Spinal cord (tissue), 10 donors: ENCODE data around the gene TMEM255B. TPM values are rescaled to one million over a fixed set of nuclear protein-coding genes. Genes with fewer than 3 reads are reported as not detected.
"Not testable (repeated sequence)": the region's sequence is repeated elsewhere in the genome, so short reads cannot be mapped to it uniquely, and the experiment has no call there.

Experiments used
- DNase-seq, 6 donors: peaks; one replicate each; pipeline versions ENCODE4 v3.0.0 to v3.0.0-alpha.2; 2013 to 2015; ENCODE audit warnings: low spot score in 6 of 6, low read depth in 4 of 6
- H3K27ac ChIP-seq: one replicate; pipeline ENCODE4 v1.5.1; 2013; ENCODE audit warnings: low read depth, low read length, control low read depth
- H3K27me3 ChIP-seq: one replicate; pipeline ENCODE4 v1.6.1; 2013; ENCODE audit warnings: low read length; ENCODE audit not compliant: control insufficient read depth, insufficient read depth
- H3K36me3 ChIP-seq: one replicate; pipeline ENCODE4 v1.6.1; 2013; ENCODE audit warnings: low read length; ENCODE audit not compliant: control insufficient read depth, insufficient read depth
- H3K4me1 ChIP-seq: one replicate; pipeline ENCODE4 v1.6.1; 2013; ENCODE audit warnings: low read length; ENCODE audit not compliant: control insufficient read depth, insufficient read depth
- H3K4me3 ChIP-seq: one replicate; pipeline ENCODE4 v1.5.1; 2013; ENCODE audit warnings: low read depth, low read length, control low read depth
- H3K9me3 ChIP-seq: one replicate; pipeline ENCODE4 v1.6.1; 2013; ENCODE audit warnings: low read length; ENCODE audit not compliant: control insufficient read depth, insufficient read depth
- WGBS: methylation state at CpG from one replicate; pipeline ENCODE4 v1.1.5; 2013; ENCODE audit warnings: missing lambda C conversion rate; ENCODE audit not compliant: insufficient coverage; 5-methylcytosine and 5-hydroxymethylcytosine counted together
- polyA plus RNA-seq, 2 donors: library from polyadenylated mRNA; unstranded; fragments of 120-200 nt; gene quantifications; one replicate each; pipeline ENCODE4 v1.2.1, GENCODE V29; 2013; ENCODE audit not compliant: insufficient read length in 2 of 2
- total RNA-seq, 2 donors: library from RNA; depleted of rRNA in 1 of 2; stranded (reverse); fragments of 120-200 nt in 1 of 2; fragments of >200 nt in 1 of 2; gene quantifications; one replicate each; pipeline versions ENCODE4 v1.2.3 to v1.2.4, GENCODE V29; 2013 to 2014
- donor health status: healthy.

TMEM255B gene
- total and polyA plus RNA-seq, 4 donors = 1.4 to 5.6 (median 3.4) TPM

DNA sequence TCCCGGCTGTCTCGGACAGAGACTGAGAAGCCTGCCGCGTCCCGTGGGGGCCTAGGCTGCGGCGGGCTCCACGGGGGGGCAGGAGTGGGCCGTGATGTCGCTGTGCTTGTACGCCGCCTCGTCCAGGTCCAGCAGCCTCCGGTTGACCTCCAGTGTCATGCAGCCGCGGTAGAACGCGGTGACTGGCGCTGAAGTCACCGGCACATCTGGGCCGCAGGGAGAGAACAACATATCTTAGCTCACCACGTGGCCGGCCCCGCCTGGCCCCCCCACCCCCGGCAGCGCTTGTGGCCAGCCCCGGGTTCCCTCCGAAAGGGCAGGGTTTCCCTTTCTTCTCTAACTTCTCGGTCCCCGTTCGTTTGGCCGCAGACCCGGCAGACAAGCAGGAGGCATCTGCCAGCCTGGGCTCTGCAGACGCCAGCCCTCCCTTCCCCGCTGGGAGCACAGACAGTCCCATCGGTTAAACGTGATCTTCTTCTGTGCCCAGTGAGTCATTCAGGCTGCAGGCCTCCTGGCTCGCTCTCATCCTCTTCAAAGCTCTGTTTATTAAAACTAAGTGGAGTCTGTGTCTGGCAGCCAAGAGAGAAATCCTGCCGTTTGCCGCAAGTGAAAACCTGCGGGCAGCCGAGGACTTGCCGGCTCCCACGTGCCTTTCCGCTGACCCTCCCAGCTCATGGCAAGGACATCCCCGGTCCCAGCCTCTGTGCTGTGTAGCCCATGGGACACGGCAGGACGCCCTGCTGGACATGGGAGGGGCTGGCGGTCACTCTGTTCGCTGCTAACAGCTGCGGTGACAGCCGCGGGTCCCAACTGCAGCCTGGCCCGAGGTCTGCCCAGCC is 62.0 kb downstream of the TMEM255B start:
- H3K4me1 ChIP-seq = peaks cover 54% of the 10 kb centered on the region
- H3K27me3 ChIP-seq = no peaks in the 10 kb centered on the region
- DNase-seq = peak; percentile 32 to 87 (median 52)
- 24% methylated on average over 49 of the region's 54 CpGs for WGBS
- H3K36me3 ChIP-seq = peaks cover 82% of the 10 kb centered on the region
- H3K4me3 ChIP-seq = no peak overlapping the region
- peak overlapping the region; percentile 57 for H3K27ac ChIP-seq
- no peaks in the 10 kb centered on the region for H3K9me3 ChIP-seq

DNA sequence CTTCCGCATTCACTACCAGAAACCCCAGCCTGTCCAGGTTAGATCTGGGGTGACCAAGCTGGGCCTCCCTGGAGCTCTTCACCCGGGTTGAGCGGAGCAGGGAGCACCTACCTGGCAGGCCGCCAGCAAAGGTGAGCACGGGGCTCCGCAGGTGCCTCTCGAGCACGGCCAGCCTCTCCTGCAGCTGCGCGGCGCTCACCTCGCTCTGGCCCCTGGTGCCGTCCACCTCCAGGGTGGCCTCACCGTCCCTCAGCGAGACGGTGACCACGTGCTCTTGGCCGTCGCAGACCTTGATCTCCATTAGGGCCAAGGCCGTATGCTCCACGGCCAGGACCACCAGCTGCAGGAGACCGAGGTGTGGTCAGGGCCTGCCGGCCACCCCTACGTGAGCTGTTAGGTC is 62.8 kb downstream of the TMEM255B start:
- Histone ChIP-seq H3K4me3 (no peak overlapping the region), H3K4me1 (peaks cover 46% of the 10 kb centered on the region), H3K9me3 (no peaks in the 10 kb centered on the region), H3K27ac (peak overlapping the region; percentile 57), H3K27me3 (no peaks in the 10 kb centered on the region), H3K36me3 (peaks cover 90% of the 10 kb centered on the region)
- WGBS = 96% methylated on average over 24 of the region's 24 CpGs
- no peak for DNase-seq

DNA sequence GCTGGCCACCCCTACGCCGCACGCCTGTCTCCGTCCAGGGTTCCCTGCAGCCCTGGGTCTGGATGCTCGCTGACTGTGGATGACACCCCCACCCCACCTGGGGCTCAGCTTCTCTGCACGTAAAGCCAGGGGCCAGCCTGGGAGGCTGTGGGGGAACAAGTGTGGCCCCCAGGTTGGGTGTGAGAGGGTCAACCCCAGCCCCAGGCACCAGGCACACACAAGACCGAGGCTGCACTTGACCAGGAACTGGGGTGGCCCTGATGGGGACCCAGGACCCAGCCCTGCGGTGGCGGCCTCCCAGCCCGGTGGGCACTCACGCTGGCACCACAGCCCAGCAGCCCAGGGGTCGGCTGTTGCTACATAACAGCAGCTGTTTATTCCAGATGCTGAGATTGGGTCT is 63.2 kb downstream of the TMEM255B start:
- DNase-seq = no peak
- peaks cover 44% of the 10 kb centered on the region for H3K4me1 ChIP-seq
- H3K36me3 ChIP-seq = peaks cover 94% of the 10 kb centered on the region
- no peaks in the 10 kb centered on the region for H3K9me3 ChIP-seq
- no peaks in the 10 kb centered on the region for H3K27me3 ChIP-seq
- WGBS = 98% methylated on average over 10 of the region's 12 CpGs
- no peak overlapping the region for H3K4me3 ChIP-seq
- H3K27ac ChIP-seq = no peak overlapping the region

DNA sequence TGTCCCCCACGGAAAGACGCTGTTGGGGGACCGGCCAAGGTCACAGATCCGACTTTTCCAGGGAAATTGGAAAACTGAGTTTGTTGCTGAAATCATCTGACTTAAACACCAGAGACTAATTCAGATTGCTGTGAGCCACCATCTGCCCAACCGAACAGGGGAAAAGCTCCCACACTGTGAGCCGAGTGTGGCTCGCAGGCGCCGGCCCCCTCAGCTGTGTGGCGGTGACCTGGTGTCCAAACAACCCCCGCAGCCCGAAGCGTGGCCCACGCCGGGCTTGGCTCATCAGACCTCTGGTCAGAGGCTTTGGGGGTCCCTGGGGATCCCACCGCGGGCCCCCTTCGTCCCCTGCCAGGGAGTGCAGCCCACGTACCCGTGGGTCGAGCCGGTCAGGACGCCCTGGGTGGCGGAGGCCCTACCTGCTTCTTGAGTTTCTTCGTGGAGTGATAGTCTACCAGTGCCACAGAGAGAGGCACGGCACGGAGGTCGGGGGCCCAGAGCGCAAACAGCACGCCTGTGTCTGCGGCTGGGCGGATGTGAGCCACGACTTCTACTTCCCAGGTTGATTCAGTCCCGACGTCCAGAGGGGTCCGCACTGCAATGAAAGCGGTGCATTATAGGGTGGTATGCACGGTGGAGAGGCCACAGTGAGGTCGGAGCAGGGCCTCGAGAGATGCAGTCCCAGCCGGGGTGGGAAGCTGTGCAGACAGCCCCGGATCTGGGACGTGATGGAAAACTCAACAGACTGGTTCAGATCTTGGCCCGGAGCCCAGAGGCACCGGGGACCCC is 64.1 kb downstream of the TMEM255B start:
- no peak for DNase-seq
- H3K4me1 ChIP-seq = peaks cover 41% of the 10 kb centered on the region
- peaks cover 92% of the 10 kb centered on the region for H3K36me3 ChIP-seq
- no peaks in the 10 kb centered on the region for H3K27me3 ChIP-seq
- WGBS = 88% methylated on average over 44 of the region's 45 CpGs
- H3K9me3 ChIP-seq = no peaks in the 10 kb centered on the region
- H3K4me3 ChIP-seq = no peak overlapping the region
- H3K27ac ChIP-seq = no peak overlapping the region

DNA sequence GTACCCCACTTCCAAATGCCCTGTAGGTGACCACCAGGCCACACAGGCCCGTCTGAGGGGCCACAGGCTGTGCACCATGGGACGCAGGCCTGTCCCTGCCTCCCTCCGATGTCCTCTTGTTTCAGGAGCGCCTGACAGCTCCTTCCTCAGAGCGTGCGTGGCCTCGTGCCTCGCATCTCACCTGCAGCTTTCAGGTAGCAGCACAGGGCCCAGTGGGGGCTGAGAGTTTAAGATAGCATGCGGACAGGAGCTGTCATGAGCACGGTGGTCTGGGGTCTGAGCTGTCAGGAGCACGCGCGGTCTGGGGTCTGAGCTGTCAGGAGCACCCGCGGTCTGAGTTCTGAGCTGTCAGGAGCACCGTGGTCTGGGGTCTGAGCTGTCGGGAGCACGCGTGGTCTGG is 64.7 kb downstream of the TMEM255B start:
- Histone ChIP-seq H3K36me3 (peaks cover 91% of the 10 kb centered on the region), H3K4me3 (no peak overlapping the region), H3K4me1 (peaks cover 41% of the 10 kb centered on the region), H3K27me3 (no peaks in the 10 kb centered on the region), H3K9me3 (no peaks in the 10 kb centered on the region), H3K27ac (no peak overlapping the region)
- WGBS = 81% methylated on average over 13 of the region's 19 CpGs
- DNase-seq = no peak

DNA sequence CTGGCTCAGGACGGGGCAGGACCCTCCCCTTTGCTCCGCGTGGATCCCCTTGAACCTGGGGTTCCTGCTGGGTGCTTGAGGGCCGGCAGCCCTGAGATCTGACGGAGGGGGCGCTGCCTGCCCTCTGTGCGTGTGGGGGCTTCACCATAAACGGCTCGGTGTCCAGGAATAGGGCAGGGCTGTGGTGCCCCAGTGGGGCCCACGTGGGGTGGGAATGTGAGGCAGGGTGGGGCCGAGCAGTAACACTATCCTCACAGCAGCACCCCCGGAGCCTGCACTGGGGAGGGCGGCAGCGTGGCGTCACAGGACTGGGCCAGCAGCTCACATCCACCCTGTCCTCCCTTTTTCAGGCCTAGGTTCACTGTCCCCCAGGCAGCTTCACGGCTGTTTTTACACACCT is 66.8 kb downstream of the TMEM255B start:
- peaks cover 75% of the 10 kb centered on the region for H3K36me3 ChIP-seq
- H3K27ac ChIP-seq = no peak overlapping the region
- H3K4me3 ChIP-seq = no peak overlapping the region
- no peaks in the 10 kb centered on the region for H3K9me3 ChIP-seq
- peaks cover 26% of the 10 kb centered on the region for H3K4me1 ChIP-seq
- DNase-seq = no peak
- 72% methylated on average over 11 of the region's 16 CpGs for WGBS
- no peaks in the 10 kb centered on the region for H3K27me3 ChIP-seq

DNA sequence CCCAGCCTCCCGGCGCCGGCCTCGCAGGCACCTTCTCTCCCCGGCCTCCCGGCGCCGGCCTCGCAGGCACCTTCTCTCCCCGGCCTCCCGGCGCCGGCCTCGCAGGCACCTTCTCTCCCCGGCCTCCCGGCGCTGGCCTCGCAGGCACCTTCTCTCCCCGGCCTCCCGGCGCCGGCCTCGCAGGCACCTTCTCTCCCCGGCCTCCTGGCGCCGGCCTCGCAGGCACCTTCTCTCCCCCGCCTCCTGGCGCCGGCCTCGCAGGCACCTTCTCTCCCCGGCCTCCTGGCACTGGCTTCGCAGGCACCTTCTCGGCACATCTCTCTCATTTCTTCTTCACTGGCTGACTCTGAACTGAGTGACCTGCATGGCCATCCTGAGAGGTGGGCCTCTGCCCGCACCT is 67.4 kb downstream of the TMEM255B start:
- Histone ChIP-seq H3K36me3 (peaks cover 75% of the 10 kb centered on the region), H3K4me1 (peaks cover 20% of the 10 kb centered on the region)
- H3K9me3 ChIP-seq, H3K4me3 ChIP-seq, H3K27ac ChIP-seq, DNase-seq, H3K27me3 ChIP-seq: not testable (repeated sequence)
- WGBS = 84% methylated on average over 4 of the region's 35 CpGs

DNA sequence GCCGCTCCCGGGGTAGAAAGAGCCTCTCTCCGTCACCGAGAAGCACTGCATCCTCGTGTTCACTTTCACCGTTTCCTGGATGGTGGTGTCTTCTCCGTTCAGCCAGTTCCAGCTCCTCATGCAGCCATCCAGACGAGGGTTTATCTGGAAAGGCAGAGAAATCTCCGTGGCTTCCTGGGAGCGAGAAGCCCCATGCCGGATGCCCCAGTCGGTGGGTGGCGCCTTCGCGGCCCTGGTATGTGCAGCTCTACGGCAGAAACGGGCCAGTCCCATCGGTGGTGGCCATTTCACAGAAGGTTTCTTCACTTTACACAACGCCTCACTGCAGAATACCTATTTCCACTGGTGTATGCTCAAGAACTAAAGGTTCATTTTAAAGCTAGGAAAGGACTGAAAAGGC is 68.0 kb downstream of the TMEM255B start:
- Histone ChIP-seq H3K4me3 (no peak overlapping the region), H3K27me3 (no peaks in the 10 kb centered on the region), H3K36me3 (peaks cover 73% of the 10 kb centered on the region), H3K4me1 (peaks cover 14% of the 10 kb centered on the region), H3K27ac (no peak overlapping the region), H3K9me3 (no peaks in the 10 kb centered on the region)
- WGBS = 89% methylated on average over 16 of the region's 19 CpGs
- DNase-seq = no peak

DNA sequence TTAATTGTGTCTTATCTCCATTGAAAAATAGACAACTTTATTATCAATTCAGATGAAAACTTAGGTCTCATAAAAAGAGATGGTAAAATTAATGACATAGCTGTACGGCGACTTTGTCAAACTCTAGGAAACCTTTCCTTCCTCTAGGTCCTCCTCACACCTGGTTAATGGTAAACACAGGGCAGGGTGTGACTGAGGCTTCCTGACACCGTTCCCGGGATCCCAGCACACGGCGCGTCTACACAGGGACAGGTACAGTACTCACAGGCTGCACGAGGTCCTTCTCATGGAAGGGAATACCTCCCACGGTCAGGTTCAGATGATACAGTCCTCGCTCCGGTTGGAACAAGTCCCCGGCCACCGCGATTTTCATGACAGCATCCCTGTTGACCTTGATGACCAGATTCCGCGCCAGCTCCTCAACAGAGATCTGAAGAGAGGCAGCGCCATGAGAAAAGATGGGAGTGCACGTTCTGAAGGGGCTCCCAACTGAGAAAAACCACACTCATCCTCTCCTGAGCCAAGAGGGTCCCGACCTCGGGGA is 69.3 kb downstream of the TMEM255B start:
- no peaks in the 10 kb centered on the region for H3K27me3 ChIP-seq
- no peaks in the 10 kb centered on the region for H3K9me3 ChIP-seq
- H3K4me3 ChIP-seq = no peak overlapping the region
- no peak overlapping the region for H3K27ac ChIP-seq
- H3K36me3 ChIP-seq = peaks cover 73% of the 10 kb centered on the region
- DNase-seq = no peak
- H3K4me1 ChIP-seq = peaks cover under 1% of the 10 kb centered on the region
- over 99% methylated on average over 17 of the region's 20 CpGs for WGBS
